OCI-LY1 (cell line): ENCODE data around the gene TMEM236.

Experiments
- EZH2 ChIP-seq: fragments of 200-600 bp; sonication (generic), shearing (Covaris generic); IDR thresholded peaks from 2 replicates; pipeline ENCODE4 v1.8.0; 2017; ENCODE audit warnings: borderline replicate concordance, mixed run types, mild to moderate bottlenecking, antibody characterized with exemption, low read length, moderate library complexity, mixed read lengths
- TF ChIP-seq, protein P1 (sequence below): fragments of 200-600 bp; sonication (generic), shearing (Covaris generic); IDR thresholded peaks from 2 replicates; pipeline ENCODE4 v1.5.1; 2017; ENCODE audit warnings: mild to moderate bottlenecking, antibody characterized with exemption, low read length, moderate library complexity, mixed read lengths

GRCh38 chr10:17710181-17710580 lies 41.8 kb upstream of the TMEM236 start:
- TF ChIP-seq, protein P1, sequence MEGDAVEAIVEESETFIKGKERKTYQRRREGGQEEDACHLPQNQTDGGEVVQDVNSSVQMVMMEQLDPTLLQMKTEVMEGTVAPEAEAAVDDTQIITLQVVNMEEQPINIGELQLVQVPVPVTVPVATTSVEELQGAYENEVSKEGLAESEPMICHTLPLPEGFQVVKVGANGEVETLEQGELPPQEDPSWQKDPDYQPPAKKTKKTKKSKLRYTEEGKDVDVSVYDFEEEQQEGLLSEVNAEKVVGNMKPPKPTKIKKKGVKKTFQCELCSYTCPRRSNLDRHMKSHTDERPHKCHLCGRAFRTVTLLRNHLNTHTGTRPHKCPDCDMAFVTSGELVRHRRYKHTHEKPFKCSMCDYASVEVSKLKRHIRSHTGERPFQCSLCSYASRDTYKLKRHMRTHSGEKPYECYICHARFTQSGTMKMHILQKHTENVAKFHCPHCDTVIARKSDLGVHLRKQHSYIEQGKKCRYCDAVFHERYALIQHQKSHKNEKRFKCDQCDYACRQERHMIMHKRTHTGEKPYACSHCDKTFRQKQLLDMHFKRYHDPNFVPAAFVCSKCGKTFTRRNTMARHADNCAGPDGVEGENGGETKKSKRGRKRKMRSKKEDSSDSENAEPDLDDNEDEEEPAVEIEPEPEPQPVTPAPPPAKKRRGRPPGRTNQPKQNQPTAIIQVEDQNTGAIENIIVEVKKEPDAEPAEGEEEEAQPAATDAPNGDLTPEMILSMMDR, result no peak
- TF ChIP-seq EZH2, result no peak
